Sigmoid colon (tissue), 4 donors: ENCODE results near the gene ASB2.

Experiments
- CTCF ChIP-seq, 4 experiments: fragments of 450-650 bp in 3 of 4; fragments of 200-600 bp in 1 of 4; IDR thresholded peaks; one replicate each; pipeline ENCODE4 v1.5.1; 2016 to 2019; ENCODE audit warnings: antibody characterized with exemption in 4 of 4, mild to moderate bottlenecking in 3 of 4, moderate library complexity in 2 of 4
- POLR2A ChIP-seq, 2 donors: fragments of 450-650 bp; IDR thresholded peaks; one replicate each; pipeline ENCODE4 v1.6.1; 2016; ENCODE audit warnings: antibody characterized with exemption in 2 of 2, mild to moderate bottlenecking in 2 of 2, moderate library complexity in 2 of 2
- POLR2AphosphoS5 ChIP-seq, 4 donors: sonication (generic); formaldehyde crosslinking; IDR thresholded peaks; one replicate each; pipeline ENCODE4 v1.6.1; 2017; ENCODE audit warnings: antibody characterized with exemption in 4 of 4

GRCh38 chr14:93964281-93964680 lies 12.1 kb downstream of the ASB2 start:
- TF ChIP-seq POLR2A (IDR thresholded peaks at IDR 0.05): no peak
- TF ChIP-seq CTCF (IDR thresholded peaks at IDR 0.05): no peak
- no peak for TF ChIP-seq POLR2AphosphoS5 (IDR thresholded peaks at IDR 0.05)
